T47D (cell line): ENCODE measurements around the gene SNX32.
"Not testable (repeated sequence)": the region's sequence is repeated elsewhere in the genome, so short reads cannot be mapped to it uniquely, and the experiment has no call there.

ENCODE experiments used
- DNase-seq, 2 experiments: peaks; one replicate each; pipeline versions ENCODE4 v3.0.0 to v3.0.0-alpha.2; 2011 to 2012; ENCODE audit warnings: low read depth in 1 of 2, low spot score in 1 of 2
- JUND ChIP-seq: IDR thresholded peaks from 2 replicates; pipeline ENCODE4 v1.6.1; 2012; ENCODE audit warnings: low read depth
- in situ Hi-C: cut with HindIII; loops from 2 replicates; pipeline ENCODE4 v1.10.0; 2016; ENCODE audit warnings: low sequenced_read_pairs, low pct_unique_long_range_greater_than_20kb

Gene SNX32

GRCh38 chr11:65822776-65823528, 10.8 kb upstream of the SNX32 start:
- TF ChIP-seq JUND = no peak
- DNase-seq = no peak
- in situ Hi-C loops = no loop called here

GRCh38 chr11:65826984-65827735, 6.6 kb upstream of the SNX32 start:
- TF ChIP-seq JUND = no peak
- in situ Hi-C loops = no loop called here
- DNase-seq = no peak

DNA sequence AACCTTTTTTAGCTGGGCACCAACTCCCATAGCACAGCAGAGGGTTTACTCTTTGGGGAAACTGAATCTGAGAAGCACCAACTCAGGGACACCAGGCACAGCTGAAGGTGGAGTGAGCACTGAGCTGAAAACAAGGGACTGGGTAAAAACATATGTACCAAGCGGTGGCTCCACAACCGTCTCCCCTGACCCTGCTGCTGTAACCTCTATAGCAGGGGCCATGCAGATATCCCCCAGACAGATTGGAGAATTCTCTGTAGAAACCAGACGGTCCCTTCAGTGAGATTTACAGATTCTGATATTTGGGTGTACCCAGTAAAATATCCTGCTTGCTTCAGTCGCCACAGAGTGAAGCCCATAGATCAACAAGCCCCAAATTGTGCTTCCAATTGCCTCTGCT, 4.3 kb upstream of the SNX32 start:
- TF ChIP-seq JUND = no peak
- in situ Hi-C loops = no loop called here
- no peak for DNase-seq

DNA sequence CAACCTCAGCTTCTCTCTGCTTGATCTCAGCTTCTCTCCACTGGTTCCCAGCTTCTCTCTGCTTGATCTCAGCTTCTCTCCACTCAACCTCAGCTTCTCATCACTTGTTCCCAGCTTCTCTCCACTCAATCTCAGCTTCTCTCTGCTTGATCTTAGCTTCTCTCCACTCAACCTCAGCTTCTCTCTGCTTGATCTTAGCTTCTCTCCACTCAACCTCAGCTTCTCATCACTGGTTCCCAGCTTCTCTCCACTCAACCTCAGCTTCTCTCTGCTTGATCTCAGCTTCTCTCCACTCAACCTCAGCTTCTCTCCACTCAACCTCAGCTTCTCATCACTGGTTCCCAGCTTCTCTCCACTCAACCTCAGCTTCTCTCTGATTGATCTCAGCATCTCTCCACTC, 1.5 kb upstream of the SNX32 start:
- DNase-seq, in situ Hi-C loops: not testable (repeated sequence)

DNA sequence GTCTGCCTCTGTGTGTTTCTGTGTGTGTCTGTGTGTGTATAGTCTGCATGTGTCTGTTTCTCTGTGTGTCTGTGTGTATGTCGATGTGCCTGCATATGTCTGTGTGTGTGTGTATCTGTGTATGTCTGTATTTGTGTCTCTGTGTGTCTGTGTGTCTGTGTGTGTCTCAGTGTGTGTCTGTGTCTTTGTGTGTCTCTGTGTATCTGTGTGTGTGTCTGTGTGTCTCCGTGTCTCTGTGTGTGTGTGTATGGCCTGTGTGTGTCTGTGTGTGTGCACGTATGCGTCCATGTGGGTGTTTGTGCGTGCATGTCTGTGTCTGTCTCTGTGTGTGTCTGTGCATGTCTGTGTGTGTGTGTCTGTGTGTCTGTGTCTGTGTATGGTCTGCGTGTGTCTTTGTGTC, 439 bp downstream of the SNX32 start:
- no peak for DNase-seq

GRCh38 chr11:65842144-65842543, 8.4 kb downstream of the SNX32 start:
- in situ Hi-C loops = no loop called here
- DNase-seq = peak in 1 of 2 experiments; percentile 24
- no peak for TF ChIP-seq JUND

More for the DNA sequence above, 439 bp downstream of the SNX32 start:
- no peak for TF ChIP-seq JUND
- in situ Hi-C loops = no loop called here

DNA sequence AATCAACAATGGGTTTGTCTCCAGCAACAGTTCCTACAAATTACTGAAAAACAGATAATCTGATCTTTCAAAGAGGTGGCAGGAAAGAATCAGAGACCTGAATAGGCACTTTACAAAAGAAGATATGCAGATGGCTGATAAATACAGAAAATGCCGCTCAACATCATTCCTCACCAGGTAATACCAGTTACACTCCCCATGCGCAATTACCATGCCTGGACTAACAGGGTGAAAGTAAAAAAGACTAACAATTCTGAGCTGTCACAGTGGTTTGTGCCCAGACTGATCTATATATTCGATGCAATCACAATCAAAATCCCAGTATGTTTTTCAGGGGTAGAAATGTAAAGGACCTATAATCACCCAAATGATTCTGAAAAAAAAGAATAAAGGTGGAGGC, 10.0 kb downstream of the SNX32 start:
- peak in 1 of 2 experiments; percentile 58 for DNase-seq
- TF ChIP-seq JUND = no peak
- in situ Hi-C loops = no loop called here

DNA sequence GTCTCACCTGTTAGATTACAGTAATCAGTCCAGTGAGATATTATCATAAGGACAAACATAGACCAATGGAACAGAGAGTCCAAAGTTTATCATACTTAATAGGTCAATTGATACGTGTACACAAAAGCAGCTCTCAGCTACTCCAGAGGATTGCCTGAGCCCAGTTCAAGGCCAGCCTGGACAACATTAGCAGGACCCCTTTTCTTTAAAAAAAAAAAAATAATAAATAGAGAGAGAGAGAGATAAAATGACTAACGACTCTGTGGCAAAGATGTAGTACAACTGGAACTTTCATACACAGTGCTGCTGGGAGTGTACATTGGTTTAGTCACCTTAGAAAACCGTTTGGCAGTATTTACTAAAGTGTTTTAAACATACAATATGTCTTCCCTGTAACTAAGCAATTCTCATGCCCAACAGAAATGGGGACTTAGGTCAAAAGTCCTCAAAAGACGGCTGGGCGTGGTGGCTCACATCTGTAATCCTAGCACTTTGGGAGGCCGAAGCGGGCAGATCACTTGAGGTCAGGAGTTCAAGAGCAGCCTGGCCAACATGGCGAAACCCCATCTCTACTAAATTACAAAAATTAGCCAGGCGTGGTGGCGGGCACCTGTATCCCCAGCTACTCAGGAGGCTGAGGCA, 10.6 kb downstream of the SNX32 start:
- DNase-seq = no peak
- TF ChIP-seq JUND = no peak
- in situ Hi-C loops = no loop called here

DNA sequence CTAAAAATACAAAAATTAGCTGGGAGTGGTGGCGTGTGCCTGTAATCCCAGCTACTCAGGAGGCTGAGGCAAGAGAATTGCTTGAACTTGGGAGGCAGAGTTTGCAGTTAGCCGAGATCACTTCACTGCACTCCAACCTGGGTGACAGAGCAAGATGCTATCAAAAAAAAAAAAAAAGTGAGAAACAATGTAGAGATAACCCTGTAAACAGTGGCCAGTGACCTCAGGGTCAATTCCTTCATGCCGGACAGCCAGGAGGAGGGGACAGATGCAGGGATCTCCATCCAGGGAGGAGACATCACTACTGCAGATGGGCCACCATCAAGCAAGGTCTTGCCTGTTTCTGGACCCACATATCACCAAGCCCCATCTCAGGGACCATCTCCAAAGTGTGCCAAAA, 14.0 kb downstream of the SNX32 start:
- in situ Hi-C loops = no loop called here
- no peak for TF ChIP-seq JUND
- no peak for DNase-seq

- in situ Hi-C loops, DNase-seq: not testable (repeated sequence)
These were observed 14.9 kb downstream of the SNX32 start for GRCh38 chr11:65848693-65849092.

DNA sequence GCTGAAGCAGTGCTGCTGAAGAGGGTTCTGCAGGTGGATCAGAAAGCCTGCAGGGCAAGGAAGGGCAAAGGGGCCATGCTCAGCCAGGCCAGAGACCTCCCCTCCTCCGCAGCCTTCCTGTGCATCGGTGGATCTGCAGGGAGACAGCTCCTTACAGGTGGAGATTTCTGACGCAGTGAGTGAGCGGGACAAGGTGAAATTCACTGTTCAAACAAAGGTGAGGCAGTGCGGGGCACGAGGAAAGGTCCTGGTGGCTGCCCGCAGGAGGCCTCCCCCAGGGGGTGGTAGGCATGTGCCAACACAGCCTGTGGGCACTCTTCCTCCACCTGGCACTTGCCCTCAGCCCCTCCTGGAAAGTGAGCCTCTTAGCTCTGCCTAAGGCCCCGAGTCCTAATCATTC, 15.6 kb downstream of the SNX32 start:
- no peak for TF ChIP-seq JUND
- in situ Hi-C loops = no loop called here
- no peak for DNase-seq

DNA sequence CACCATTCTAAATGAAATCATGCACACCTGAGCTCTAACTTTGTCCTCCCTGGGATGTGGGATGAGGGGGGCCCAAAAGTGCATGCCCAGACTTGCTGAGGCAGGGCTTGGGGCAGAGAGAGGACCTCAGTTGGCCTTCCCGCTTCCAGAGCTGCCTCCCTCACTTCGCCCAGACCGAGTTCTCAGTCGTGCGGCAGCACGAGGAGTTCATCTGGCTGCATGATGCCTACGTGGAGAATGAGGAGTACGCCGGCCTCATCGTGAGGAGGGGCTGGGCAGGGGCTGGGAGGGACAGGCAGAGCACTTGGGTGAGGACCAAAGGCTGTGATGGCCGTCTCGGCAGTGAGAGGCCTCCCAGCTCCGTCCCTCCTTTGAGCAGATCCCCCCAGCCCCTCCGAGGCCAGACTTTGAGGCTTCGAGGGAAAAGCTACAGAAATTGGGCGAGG, 16.0 kb downstream of the SNX32 start:
- DNase-seq = no peak
- in situ Hi-C loops = no loop called here
- TF ChIP-seq JUND = no peak

DNA sequence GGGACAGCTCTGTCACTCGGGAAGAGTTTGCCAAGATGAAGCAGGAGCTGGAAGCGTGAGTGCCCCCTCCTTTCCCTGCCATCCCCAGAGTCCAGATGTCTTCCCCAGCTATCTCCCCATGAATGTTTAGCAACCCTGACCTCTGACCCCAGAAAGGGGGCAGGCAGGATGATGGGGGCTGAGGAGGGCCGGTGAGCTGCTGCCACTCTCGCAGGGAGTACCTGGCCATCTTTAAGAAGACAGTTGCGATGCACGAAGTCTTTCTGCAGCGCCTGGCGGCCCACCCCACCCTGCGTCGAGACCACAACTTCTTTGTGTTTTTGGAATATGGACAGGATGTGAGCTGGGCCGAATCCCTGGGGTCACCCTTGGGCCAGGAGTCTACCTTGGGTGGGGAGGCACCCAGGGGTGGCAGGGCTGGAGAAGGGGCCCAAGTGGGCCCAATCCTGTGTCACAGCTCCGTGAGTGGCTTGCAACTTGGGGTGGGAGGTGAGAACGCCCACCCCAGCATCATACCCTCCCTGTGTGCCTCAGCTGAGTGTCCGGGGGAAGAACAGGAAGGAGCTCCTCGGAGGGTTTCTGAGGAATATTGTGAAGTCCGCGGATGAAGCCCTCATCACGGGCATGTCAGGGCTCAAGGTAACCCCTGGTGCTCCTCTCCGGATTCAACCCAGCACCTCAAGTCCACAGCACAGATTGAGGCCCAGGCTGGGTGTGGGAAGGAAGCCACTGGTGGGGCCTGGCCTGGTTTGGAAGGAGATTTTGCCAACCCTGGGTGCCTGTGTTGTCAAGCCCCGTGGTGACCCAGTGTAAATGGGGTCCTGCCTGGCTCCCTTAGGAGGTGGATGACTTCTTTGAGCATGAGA, 16.7 kb downstream of the SNX32 start:
- no peak for TF ChIP-seq JUND
- in situ Hi-C loops = no loop called here
- no peak for DNase-seq
